Omental fat pad (tissue), 4 donors: Measurements from ENCODE around the gene ULK3. TPM values are rescaled to one million over a fixed set of nuclear protein-coding genes. Genes with fewer than 3 reads are reported as not detected.

ENCODE experiments used
- ATAC-seq: fragments of 150-250 bp; one replicate; pipeline ENCODE4 v1.9.1; 2016; ENCODE audit warnings: mild to moderate bottlenecking, moderate library complexity; ENCODE audit not compliant: low FRiP score
- DNase-seq: peaks from one replicate; pipeline ENCODE4 v3.0.0-alpha.2; 2019; ENCODE audit warnings: low spot score
- CTCF ChIP-seq, 3 donors: fragments of 450-650 bp; IDR thresholded peaks; one replicate each; pipeline ENCODE4 v1.5.1; 2016 to 2017; ENCODE audit warnings: antibody characterized with exemption in 3 of 3, mild to moderate bottlenecking in 3 of 3, moderate library complexity in 2 of 3
- total RNA-seq, 4 donors: library from RNA; depleted of rRNA; stranded (reverse); fragments of >200 nt; gene quantifications; one replicate each; pipeline ENCODE4 v1.1.0, GENCODE V29; 2016

ULK3 gene
- total RNA-seq, 4 donors from 2014 or later: 23.2 to 52.6 (median 41.4) TPM

- ATAC-seq: no peak
- TF ChIP-seq CTCF (IDR thresholded peaks at IDR 0.05): no peak
- no peak for DNase-seq
Measured at GRCh38 chr15:74829486-74829885, 13.5 kb downstream of the ULK3 start.

GRCh38 chr15:74828835-74829234 lies 14.1 kb downstream of the ULK3 start:
- no peak for DNase-seq
- no peak for ATAC-seq
- no peak for TF ChIP-seq CTCF (IDR thresholded peaks at IDR 0.05)

- no peak for ATAC-seq
- no peak for TF ChIP-seq CTCF (IDR thresholded peaks at IDR 0.05)
- DNase-seq: no peak
Measured at GRCh38 chr15:74827614-74828013, 15.3 kb downstream of the ULK3 start.

- DNase-seq: no peak
- no peak for ATAC-seq
- no peak for TF ChIP-seq CTCF (IDR thresholded peaks at IDR 0.05)
Measured at GRCh38 chr15:74826921-74827320, 16.0 kb downstream of the ULK3 start.

GRCh38 chr15:74826364-74826819 lies 16.6 kb downstream of the ULK3 start, which contains the start of gene CPLX3:
TSS of gene CPLX3 (plus strand) at chr15:74826627. CDS start at chr15:74826704, 77 bp downstream.
- no peak for TF ChIP-seq CTCF (IDR thresholded peaks at IDR 0.05)
- ATAC-seq (no peak), DNase-seq (no peak)

GRCh38 chr15:74825866-74826265 lies 17.1 kb downstream of the ULK3 start:
- ATAC-seq (no peak), DNase-seq (no peak)
- no peak for TF ChIP-seq CTCF (IDR thresholded peaks at IDR 0.05)

- no peak for TF ChIP-seq CTCF (IDR thresholded peaks at IDR 0.05)
- ATAC-seq: no peak
Measured at GRCh38 chr15:74824976-74825375, 18.0 kb downstream of the ULK3 start.

More at GRCh38 chr15:74824976-74825375, 18.0 kb downstream of the ULK3 start:
- DNase-seq: no peak
